ENCODE measurements around the gene IL17RD.

Gene IL17RD

DNA sequence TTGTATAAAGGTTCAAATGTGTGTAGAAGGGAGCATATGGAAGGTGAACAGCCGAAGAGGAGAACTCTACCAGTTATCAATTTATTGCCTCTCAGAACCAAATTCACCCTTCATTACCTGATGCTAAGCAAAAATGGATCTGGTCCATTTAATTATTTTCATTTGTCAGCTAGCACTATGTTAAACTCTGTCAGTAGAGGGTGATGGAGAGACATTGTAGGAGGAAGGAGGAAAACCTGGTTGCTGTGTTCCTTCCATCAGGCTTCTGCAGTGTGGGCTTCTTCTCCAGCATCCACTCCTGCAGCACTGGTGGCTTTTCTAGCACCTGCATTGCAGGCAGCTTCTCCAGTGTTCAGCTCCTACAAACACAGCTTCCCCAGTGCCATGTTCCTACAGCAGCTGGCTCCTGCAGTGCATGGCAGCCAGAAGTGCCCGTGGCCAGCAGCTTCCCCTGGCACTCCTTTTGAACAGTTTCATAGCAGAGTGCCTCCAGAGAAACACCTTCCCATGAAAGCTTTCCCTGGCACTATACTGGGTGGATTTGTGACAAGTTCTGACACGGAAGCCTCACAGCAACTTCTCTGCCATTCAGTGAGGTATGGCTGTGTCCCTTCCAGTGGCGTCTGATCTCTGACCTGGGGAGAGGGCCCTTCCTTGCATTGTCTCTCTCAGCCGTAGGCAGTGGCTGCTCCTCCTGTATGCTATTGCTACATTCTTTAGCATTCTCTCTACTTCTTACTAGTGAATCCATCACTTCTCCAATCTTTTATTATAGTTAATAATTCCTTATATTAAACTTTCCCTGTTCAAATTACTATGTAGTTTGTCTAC is 14.6 kb upstream of the IL17RD start:
- DNase-seq (ENCODE audit: low read depth): no peak
- H3K4me3 ChIP-seq (ENCODE audit: control insufficient read depth, low read depth, low read length): no peak overlapping the region
- TF ChIP-seq CTCF (IDR thresholded peaks at IDR 0.05; ENCODE audit: control insufficient read depth, insufficient read depth, low read depth, low read length, missing control alignments): peak; percentile 53

DNA sequence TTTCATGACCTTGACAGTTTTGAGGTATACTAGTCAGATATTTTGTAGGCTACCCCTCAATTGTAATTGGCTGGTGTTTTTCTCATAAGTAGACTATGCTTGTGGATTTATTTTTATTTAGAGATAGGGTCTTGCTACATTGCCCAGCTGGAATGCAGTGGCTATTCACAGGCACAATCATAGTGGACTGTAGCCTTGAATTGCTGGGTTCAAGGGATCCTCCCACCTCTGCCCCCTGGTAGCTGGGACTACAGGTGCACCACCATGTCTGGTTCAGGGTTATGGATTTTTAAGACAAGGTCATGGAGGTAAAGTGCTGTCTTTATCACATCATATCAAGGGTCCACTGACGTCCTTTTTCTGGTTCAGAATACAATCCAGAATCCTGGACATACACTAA is 10.9 kb upstream of the IL17RD start:
- H3K4me3 ChIP-seq (ENCODE audit: control insufficient read depth, low read depth, low read length): no peak overlapping the region
- DNase-seq (ENCODE audit: low read depth): no peak
- TF ChIP-seq CTCF (IDR thresholded peaks at IDR 0.05; ENCODE audit: control insufficient read depth, insufficient read depth, low read depth, low read length, missing control alignments): no peak

DNA sequence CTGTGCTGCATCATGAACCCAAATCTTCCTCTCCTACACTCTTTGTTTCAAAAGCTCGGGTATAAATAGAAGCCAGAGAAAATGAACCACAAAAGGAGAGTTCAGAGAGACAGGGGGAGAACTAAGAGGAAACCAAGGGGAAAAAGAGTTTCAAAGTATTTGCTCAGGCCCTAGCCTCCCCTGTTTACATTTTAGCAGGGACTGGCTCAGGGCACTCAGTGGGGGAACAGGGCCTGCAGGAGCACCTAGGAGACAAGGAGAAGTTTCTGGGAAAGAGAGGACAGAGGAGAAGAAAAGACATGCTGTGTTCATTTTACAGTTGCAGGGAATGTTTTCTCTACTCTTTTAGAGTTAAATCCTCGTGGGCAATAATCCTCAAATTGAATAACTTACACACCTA is 8.5 kb upstream of the IL17RD start:
- TF ChIP-seq CTCF (IDR thresholded peaks at IDR 0.05; ENCODE audit: control insufficient read depth, insufficient read depth, low read depth, low read length, missing control alignments): no peak
- DNase-seq (ENCODE audit: low read depth): no peak

GRCh38 chr3:57170946-57171345 is 5.8 kb upstream of the IL17RD start:
- no peak overlapping the region for H3K4me3 ChIP-seq (ENCODE audit: control insufficient read depth, low read depth, low read length)
- no peak for DNase-seq (ENCODE audit: low read depth)

More for the DNA sequence above, 8.5 kb upstream of the IL17RD start:
- H3K4me3 ChIP-seq (ENCODE audit: control insufficient read depth, low read depth, low read length): no peak overlapping the region

GRCh38 chr3:57169872-57170623 is 4.9 kb upstream of the IL17RD start:
- no peak for DNase-seq (ENCODE audit: low read depth)
- TF ChIP-seq CTCF (IDR thresholded peaks at IDR 0.05; ENCODE audit: control insufficient read depth, insufficient read depth, low read depth, low read length, missing control alignments): peak; percentile 87
- peak overlapping the region; percentile 50 for H3K4me3 ChIP-seq (ENCODE audit: control insufficient read depth, low read depth, low read length)

More at GRCh38 chr3:57170946-57171345, 5.8 kb upstream of the IL17RD start:
- no peak for TF ChIP-seq CTCF (IDR thresholded peaks at IDR 0.05; ENCODE audit: control insufficient read depth, insufficient read depth, low read depth, low read length, missing control alignments)

DNA sequence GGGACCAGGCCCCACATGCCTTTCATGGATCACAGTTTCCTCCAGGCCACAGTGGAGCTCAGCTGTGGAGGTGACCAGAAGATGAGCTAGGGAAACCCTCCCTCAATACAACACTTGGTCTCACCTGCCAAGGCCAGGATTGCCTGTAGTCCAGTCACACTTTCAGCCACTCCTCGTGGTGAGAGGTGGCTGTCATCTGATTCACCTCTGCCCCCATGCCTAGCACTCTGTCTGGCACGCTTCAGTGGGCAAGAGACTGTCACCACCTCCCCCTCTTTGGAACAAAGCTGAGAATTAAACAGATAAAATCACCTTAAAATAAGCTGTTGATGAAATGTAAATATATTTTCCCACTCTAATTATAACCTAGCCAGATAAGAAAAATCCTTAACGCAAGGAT is 4.0 kb upstream of the IL17RD start:
- DNase-seq (ENCODE audit: low read depth): no peak
- no peak for TF ChIP-seq CTCF (IDR thresholded peaks at IDR 0.05; ENCODE audit: control insufficient read depth, insufficient read depth, low read depth, low read length, missing control alignments)
- no peak overlapping the region for H3K4me3 ChIP-seq (ENCODE audit: control insufficient read depth, low read depth, low read length)
